Measurements from ENCODE around the gene RAB36. TPM values are rescaled to one million over a fixed set of nuclear protein-coding genes. Genes with fewer than 3 reads are reported as not detected.

RAB36 gene
- polyA plus RNA-seq, 1 of the 3 experiments (the other 2 are of a cell fraction), result 6.6 TPM

- DNase-seq, result no peak
- no peaks in the 10 kb centered on the region for H3K9me2 ChIP-seq
- peaks cover 2 to 4% of the 10 kb centered on the region in 2 experiments for H3K36me3 ChIP-seq (replicated peaks in 1 of 2; ENCODE audit: control insufficient read depth in 1 of 2, insufficient read depth in 2 of 2, low read length in 1 of 2)
- H3K4me3 ChIP-seq (ENCODE audit: low read depth in 2 of 2, low read length in 1 of 2), result no peak overlapping the region
- 93% methylated on average over 6 of the region's 7 CpGs for WGBS (ENCODE audit: low lambda C conversion rate)
- no peaks in the 10 kb centered on the region for H3K9me3 ChIP-seq
- no peak overlapping the region for H3K9ac ChIP-seq
- H3K4me2 ChIP-seq, result no peak overlapping the region
- H4K20me1 ChIP-seq (ENCODE audit: insufficient read depth), result peaks cover 72% of the 10 kb centered on the region
- H3K79me2 ChIP-seq (ENCODE audit: insufficient read depth), result peaks cover 96% of the 10 kb centered on the region
- TF ChIP-seq REST (IDR thresholded peaks at IDR 0.05; ENCODE audit: low read depth, low read length) (no peak), EP300 (IDR thresholded peaks at IDR 0.05; ENCODE audit: borderline replicate concordance in 1 of 2, low read depth in 1 of 2, low read length in 1 of 2) (no peak), SMC3 (IDR thresholded peaks at IDR 0.05; ENCODE audit: low read depth, low read length) (no peak), MAX (IDR thresholded peaks at IDR 0.05; ENCODE audit: low read depth) (no peak), FOSL2 (IDR thresholded peaks at IDR 0.05; ENCODE audit: borderline replicate concordance, low read depth) (no peak), MXI1 (IDR thresholded peaks at IDR 0.05; ENCODE audit: low read depth, low read length) (no peak), MEF2A (IDR thresholded peaks at IDR 0.05; ENCODE audit: borderline replicate concordance, low read depth) (no peak), SIN3A (IDR thresholded peaks at IDR 0.05; ENCODE audit: borderline replicate concordance, low read depth, low read length) (no peak)
- H3F3A ChIP-seq (replicated peaks; ENCODE audit: insufficient read depth), result no peaks in the 10 kb centered on the region
- CTCF ChIA-PET, result interaction anchor here (1.1 to 5.9 kb wide), 4 partner anchors 16 to 228 kb away, joined by 3 to 27 read pairs (median 3); no protein-coding TSS in a partner anchor
- POLR2A ChIA-PET, result no interaction called here
- no peaks in the 10 kb centered on the region for H3K27me3 ChIP-seq (ENCODE audit: insufficient read depth)
- H3K4me1 ChIP-seq (ENCODE audit: control insufficient read depth in 1 of 2, insufficient read depth in 2 of 2, low read depth in 1 of 2, low read length in 1 of 2), result peaks cover 5 to 29% of the 10 kb centered on the region in 2 experiments; a peak in 1 of 4 replicates
- H3K27ac ChIP-seq (ENCODE audit: low read depth in 2 of 2, low read length in 1 of 2), result no peak overlapping the region
- H2AFZ ChIP-seq (ENCODE audit: low read depth), result no peak overlapping the region
Measured at GRCh38 chr22:23187871-23188700, 42.8 kb downstream of the RAB36 start.

- H3K4me3 ChIP-seq (ENCODE audit: low read depth in 2 of 2, low read length in 1 of 2), result no peak overlapping the region
- POLR2A ChIA-PET, result no interaction called here
- CTCF ChIA-PET, result interaction anchor here (1.9 to 5.9 kb wide), 2 partner anchors 91 to 100 kb away, joined by 5 to 27 read pairs; no protein-coding TSS in a partner anchor
- no peaks in the 10 kb centered on the region for H3K9me3 ChIP-seq
- H3K9me2 ChIP-seq, result no peaks in the 10 kb centered on the region
- no peak overlapping the region for H2AFZ ChIP-seq (ENCODE audit: low read depth)
- no peak for DNase-seq
- H3F3A ChIP-seq (replicated peaks; ENCODE audit: insufficient read depth), result no peaks in the 10 kb centered on the region
- 98% methylated on average over 9 of the region's 9 CpGs for WGBS (ENCODE audit: low lambda C conversion rate)
- H3K27me3 ChIP-seq (ENCODE audit: insufficient read depth), result no peaks in the 10 kb centered on the region
- no peak overlapping the region for H3K9ac ChIP-seq
- H3K4me2 ChIP-seq, result no peak overlapping the region
- H4K20me1 ChIP-seq (ENCODE audit: insufficient read depth), result peaks cover 64% of the 10 kb centered on the region
- no peak for TF ChIP-seq USF2 (IDR thresholded peaks at IDR 0.05; ENCODE audit: borderline replicate concordance, low read depth, low read length)
- no peak for TF ChIP-seq MXI1 (IDR thresholded peaks at IDR 0.05; ENCODE audit: low read depth, low read length)
- no peak for TF ChIP-seq TAF1 (IDR thresholded peaks at IDR 0.05; ENCODE audit: borderline replicate concordance, low read depth, low read length)
- no peak for TF ChIP-seq RFX5 (IDR thresholded peaks at IDR 0.05; ENCODE audit: low read length)
- TF ChIP-seq RAD21 (IDR thresholded peaks at IDR 0.05; ENCODE audit: low read length), result no peak
- TF ChIP-seq EZH2phosphoT487 (IDR thresholded peaks at IDR 0.05; ENCODE audit: borderline replicate concordance, low read depth), result no peak
- TF ChIP-seq RCOR1 (IDR thresholded peaks at IDR 0.05; ENCODE audit: low read length), result no peak
- TF ChIP-seq FOSL2 (IDR thresholded peaks at IDR 0.05; ENCODE audit: borderline replicate concordance, low read depth), result no peak
- TF ChIP-seq USF1 (IDR thresholded peaks at IDR 0.05; ENCODE audit: borderline replicate concordance, low read depth), result no peak
- no peak for TF ChIP-seq ELF1 (IDR thresholded peaks at IDR 0.05)
- TF ChIP-seq CTCF (IDR thresholded peaks at IDR 0.05), result no peak
- TF ChIP-seq TCF12 (IDR thresholded peaks at IDR 0.05), result no peak
- no peak for TF ChIP-seq RXRA (IDR thresholded peaks at IDR 0.05; ENCODE audit: borderline replicate concordance, low read depth)
- peaks cover 0 to 4% of the 10 kb centered on the region in 2 experiments for H3K36me3 ChIP-seq (replicated peaks in 1 of 2; ENCODE audit: control insufficient read depth in 1 of 2, insufficient read depth in 2 of 2, low read length in 1 of 2)
- H3K4me1 ChIP-seq (ENCODE audit: control insufficient read depth in 1 of 2, insufficient read depth in 2 of 2, low read depth in 1 of 2, low read length in 1 of 2), result peaks cover 0 to 19% of the 10 kb centered on the region in 2 experiments; a peak in 1 of 4 replicates
- peaks cover 91% of the 10 kb centered on the region for H3K79me2 ChIP-seq (ENCODE audit: insufficient read depth)
- H3K27ac ChIP-seq (ENCODE audit: low read depth in 2 of 2, low read length in 1 of 2), result no peak overlapping the region
Measured at GRCh38 chr22:23190526-23190925, 45.2 kb downstream of the RAB36 start.

Data from SK-N-SH (cell line).